HFF-Myc (cell line): Measurements from ENCODE around the gene ARFGAP1.

Experiments
- DNase-seq: peaks from one replicate; pipeline ENCODE4 v3.0.0-alpha.2; 2011; ENCODE audit warnings: low read depth; ENCODE audit errors: extremely low read depth
- H3K4me3 ChIP-seq: replicated peaks from 2 replicates; pipeline ENCODE4 v1.5.1; 2011; ENCODE audit warnings: low read depth, mild to moderate bottlenecking, control low read depth, low read length
- CTCF ChIP-seq: IDR thresholded peaks from 2 replicates; pipeline ENCODE4 v1.5.1; 2012; ENCODE audit warnings: mild to moderate bottlenecking, low read depth, low read length, control low read depth; ENCODE audit errors: missing control alignments

The ARFGAP1 gene

GRCh38 chr20:63314566-63315239, 42.1 kb downstream of the ARFGAP1 start:
- no peak for TF ChIP-seq CTCF
- no peak for DNase-seq

GRCh38 chr20:63315240-63315689, 42.7 kb downstream of the ARFGAP1 start:
- no peak overlapping the region for H3K4me3 ChIP-seq
- DNase-seq, result no peak

More at GRCh38 chr20:63314566-63315239, 42.1 kb downstream of the ARFGAP1 start:
- no peak overlapping the region for H3K4me3 ChIP-seq

GRCh38 chr20:63315731-63316491, 43.3 kb downstream of the ARFGAP1 start:
- no peak overlapping the region for H3K4me3 ChIP-seq
- DNase-seq, result no peak
- TF ChIP-seq CTCF, result no peak

More at GRCh38 chr20:63315240-63315689, 42.7 kb downstream of the ARFGAP1 start:
- TF ChIP-seq CTCF, result no peak

GRCh38 chr20:63316502-63316921, 43.9 kb downstream of the ARFGAP1 start:
- no peak for TF ChIP-seq CTCF
- no peak overlapping the region for H3K4me3 ChIP-seq
- DNase-seq, result no peak

- DNase-seq, result no peak
- H3K4me3 ChIP-seq, result no peak overlapping the region
- TF ChIP-seq CTCF, result no peak
These were observed 44.4 kb downstream of the ARFGAP1 start for GRCh38 chr20:63317061-63317460.

- no peak for TF ChIP-seq CTCF
- no peak for DNase-seq
- H3K4me3 ChIP-seq, result no peak overlapping the region
These were observed 45.1 kb downstream of the ARFGAP1 start for GRCh38 chr20:63317601-63318291.
